ENCODE measurements around the gene MDH2. TPM values are rescaled to one million over a fixed set of nuclear protein-coding genes. Genes with fewer than 3 reads are reported as not detected.
"Not testable (repeated sequence)": the region's sequence is repeated elsewhere in the genome, so short reads cannot be mapped to it uniquely, and the experiment has no call there.

MDH2 gene
- polyA plus RNA-seq, 12 donors: 141 to 244 (median 185) TPM; not detected in 1

GRCh38 chr7:76066716-76067503 is 19.0 kb downstream of the MDH2 start:
- no peak for DNase-seq

- no peak for DNase-seq
These were observed 21.3 kb downstream of the MDH2 start for GRCh38 chr7:76069238-76069638.

- DNase-seq: no peak
These were observed 23.7 kb downstream of the MDH2 start for GRCh38 chr7:76071316-76072242.

- no peak for DNase-seq
These were observed 24.6 kb downstream of the MDH2 start for GRCh38 chr7:76072243-76073148.

GRCh38 chr7:76073335-76073990 is 25.6 kb downstream of the MDH2 start:
- no peak for DNase-seq

- no peak for DNase-seq
These were observed 26.5 kb downstream of the MDH2 start for GRCh38 chr7:76074306-76074971.

- no peak for DNase-seq
These were observed 27.1 kb downstream of the MDH2 start for GRCh38 chr7:76074972-76075370.

- no peak for DNase-seq
These were observed 29.1 kb downstream of the MDH2 start for GRCh38 chr7:76076995-76077394.

- DNase-seq: no peak
These were observed 29.5 kb downstream of the MDH2 start for GRCh38 chr7:76077435-76077834.

GRCh38 chr7:76080204-76080603 is 32.3 kb downstream of the MDH2 start:
- no peak for DNase-seq

- DNase-seq: not testable (repeated sequence)
These were observed 36.2 kb downstream of the MDH2 start for GRCh38 chr7:76084115-76084514.

GRCh38 chr7:76086070-76086469 is 38.2 kb downstream of the MDH2 start:
- no peak for DNase-seq

- not testable (repeated sequence) for DNase-seq
These were observed 39.5 kb downstream of the MDH2 start for GRCh38 chr7:76087362-76087791.

GRCh38 chr7:76089865-76090475 is 42.1 kb downstream of the MDH2 start:
- no peak for DNase-seq

- DNase-seq: no peak
These were observed 43.6 kb downstream of the MDH2 start for GRCh38 chr7:76091506-76091905.

- not testable (repeated sequence) for DNase-seq
These were observed 45.6 kb downstream of the MDH2 start for GRCh38 chr7:76093531-76093930.

- not testable (repeated sequence) for DNase-seq
These were observed 46.4 kb downstream of the MDH2 start for GRCh38 chr7:76094326-76094725.

GRCh38 chr7:76095908-76096307 is 48.0 kb downstream of the MDH2 start:
- DNase-seq: no peak

- DNase-seq: not testable (repeated sequence)
These were observed 54.0 kb downstream of the MDH2 start for GRCh38 chr7:76101693-76102437.

Measured in muscle of arm (tissue), 12 donors.